Peyer's patch (tissue), 4 donors: ENCODE measurements around the gene MICAL3.
"Not testable (repeated sequence)": the region's sequence is repeated elsewhere in the genome, so short reads cannot be mapped to it uniquely, and the experiment has no call there.

Experiments
- POLR2A ChIP-seq, 2 donors: fragments of 450-650 bp; IDR thresholded peaks; one replicate each; pipeline ENCODE4 v1.5.1; 2017; ENCODE audit warnings: antibody characterized with exemption in 2 of 2, mild to moderate bottlenecking in 2 of 2, moderate library complexity in 2 of 2
- TF ChIP-seq, protein P1 (sequence below), 6 experiments: fragments of 450-650 bp in 4 of 6; fragments of 200-600 bp in 2 of 6; sonication (generic) in 1 of 6; IDR thresholded peaks; one replicate each; pipeline ENCODE4 v1.5.1; 2017 to 2019; ENCODE audit warnings: antibody characterized with exemption in 6 of 6, mild to moderate bottlenecking in 3 of 6, moderate library complexity in 1 of 6

DNA sequence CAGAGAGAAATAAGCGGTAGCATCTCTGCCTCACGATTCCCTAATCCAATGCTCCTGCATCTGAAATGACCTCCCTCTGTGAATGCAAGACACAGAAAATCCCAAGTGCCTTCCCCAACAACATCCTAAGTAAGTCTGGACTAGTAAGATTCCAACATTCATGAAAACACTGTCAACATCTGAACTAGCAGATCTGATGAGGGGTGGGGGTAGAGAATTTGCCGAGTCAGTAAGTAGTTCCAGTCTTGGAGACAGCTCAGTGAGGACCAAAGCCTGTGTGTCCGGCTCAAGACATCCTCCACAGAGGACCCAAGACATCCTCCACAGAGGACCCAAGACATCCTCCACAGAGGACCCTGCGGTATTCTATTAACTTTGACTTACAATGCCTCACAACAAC is 259.5 kb downstream of the MICAL3 start:
- TF ChIP-seq POLR2A (IDR thresholded peaks at IDR 0.05) = not testable (repeated sequence)
- TF ChIP-seq, protein P1, sequence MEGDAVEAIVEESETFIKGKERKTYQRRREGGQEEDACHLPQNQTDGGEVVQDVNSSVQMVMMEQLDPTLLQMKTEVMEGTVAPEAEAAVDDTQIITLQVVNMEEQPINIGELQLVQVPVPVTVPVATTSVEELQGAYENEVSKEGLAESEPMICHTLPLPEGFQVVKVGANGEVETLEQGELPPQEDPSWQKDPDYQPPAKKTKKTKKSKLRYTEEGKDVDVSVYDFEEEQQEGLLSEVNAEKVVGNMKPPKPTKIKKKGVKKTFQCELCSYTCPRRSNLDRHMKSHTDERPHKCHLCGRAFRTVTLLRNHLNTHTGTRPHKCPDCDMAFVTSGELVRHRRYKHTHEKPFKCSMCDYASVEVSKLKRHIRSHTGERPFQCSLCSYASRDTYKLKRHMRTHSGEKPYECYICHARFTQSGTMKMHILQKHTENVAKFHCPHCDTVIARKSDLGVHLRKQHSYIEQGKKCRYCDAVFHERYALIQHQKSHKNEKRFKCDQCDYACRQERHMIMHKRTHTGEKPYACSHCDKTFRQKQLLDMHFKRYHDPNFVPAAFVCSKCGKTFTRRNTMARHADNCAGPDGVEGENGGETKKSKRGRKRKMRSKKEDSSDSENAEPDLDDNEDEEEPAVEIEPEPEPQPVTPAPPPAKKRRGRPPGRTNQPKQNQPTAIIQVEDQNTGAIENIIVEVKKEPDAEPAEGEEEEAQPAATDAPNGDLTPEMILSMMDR (IDR thresholded peaks at IDR 0.05) = not testable (repeated sequence)
